ENCODE results near the gene ACBD6. TPM values are rescaled to one million over a fixed set of nuclear protein-coding genes. Genes with fewer than 3 reads are reported as not detected.
"Not testable (repeated sequence)": the region's sequence is repeated elsewhere in the genome, so short reads cannot be mapped to it uniquely, and the experiment has no call there.

ACBD6 gene
- total RNA-seq, 1 donor = 54.0 TPM

- no peak for DNase-seq (ENCODE audit: low read depth)
- H3K4me3 ChIP-seq (ENCODE audit: low read depth, low read length) = no peak overlapping the region
- TF ChIP-seq CTCF (IDR thresholded peaks at IDR 0.05; ENCODE audit: insufficient read depth, low read length) = no peak
These were observed 73.3 kb downstream of the ACBD6 start for GRCh38 chr1:180428782-180429695.

GRCh38 chr1:180425952-180426351 lies 76.4 kb downstream of the ACBD6 start:
- no peak for TF ChIP-seq CTCF (IDR thresholded peaks at IDR 0.05; ENCODE audit: insufficient read depth, low read length)
- peak; percentile 2 for DNase-seq (ENCODE audit: low read depth)
- H3K4me3 ChIP-seq (ENCODE audit: low read depth, low read length) = no peak overlapping the region

- no peak overlapping the region for H3K4me3 ChIP-seq (ENCODE audit: low read depth, low read length)
- no peak for TF ChIP-seq CTCF (IDR thresholded peaks at IDR 0.05; ENCODE audit: insufficient read depth, low read length)
- no peak for DNase-seq (ENCODE audit: low read depth)
These were observed 77.4 kb downstream of the ACBD6 start for GRCh38 chr1:180424848-180425457.

GRCh38 chr1:180421614-180422013 lies 80.8 kb downstream of the ACBD6 start:
- no peak overlapping the region for H3K4me3 ChIP-seq (ENCODE audit: low read depth, low read length)
- DNase-seq (ENCODE audit: low read depth) = no peak
- no peak for TF ChIP-seq CTCF (IDR thresholded peaks at IDR 0.05; ENCODE audit: insufficient read depth, low read length)

- DNase-seq (ENCODE audit: low read depth); H3K4me3 ChIP-seq (ENCODE audit: low read depth, low read length): not testable (repeated sequence)
These were observed 81.2 kb downstream of the ACBD6 start for GRCh38 chr1:180421145-180421544.

- peak; percentile 64 for DNase-seq (ENCODE audit: low read depth)
- peak; percentile 62 for TF ChIP-seq CTCF (IDR thresholded peaks at IDR 0.05; ENCODE audit: insufficient read depth, low read length)
- no peak overlapping the region for H3K4me3 ChIP-seq (ENCODE audit: low read depth, low read length)
These were observed 86.3 kb downstream of the ACBD6 start for GRCh38 chr1:180415985-180416633.
